Measurements from ENCODE around the gene SALL1.

The SALL1 gene

GRCh38 chr16:51109173-51109572 lies 41.9 kb downstream of the SALL1 start:
- Histone ChIP-seq H3K27ac (no peak overlapping the region), H3K36me3 (no peaks in the 10 kb centered on the region), H3K27me3 (ENCODE audit: insufficient read depth, low read depth, severe bottlenecking) (no peaks in the 10 kb centered on the region), H3K9me3 (ENCODE audit: severe bottlenecking) (no peaks in the 10 kb centered on the region), H3K4me3 (ENCODE audit: low read depth, low read length) (no peak overlapping the region)
- no peak for DNase-seq
- TF ChIP-seq, protein P1, sequence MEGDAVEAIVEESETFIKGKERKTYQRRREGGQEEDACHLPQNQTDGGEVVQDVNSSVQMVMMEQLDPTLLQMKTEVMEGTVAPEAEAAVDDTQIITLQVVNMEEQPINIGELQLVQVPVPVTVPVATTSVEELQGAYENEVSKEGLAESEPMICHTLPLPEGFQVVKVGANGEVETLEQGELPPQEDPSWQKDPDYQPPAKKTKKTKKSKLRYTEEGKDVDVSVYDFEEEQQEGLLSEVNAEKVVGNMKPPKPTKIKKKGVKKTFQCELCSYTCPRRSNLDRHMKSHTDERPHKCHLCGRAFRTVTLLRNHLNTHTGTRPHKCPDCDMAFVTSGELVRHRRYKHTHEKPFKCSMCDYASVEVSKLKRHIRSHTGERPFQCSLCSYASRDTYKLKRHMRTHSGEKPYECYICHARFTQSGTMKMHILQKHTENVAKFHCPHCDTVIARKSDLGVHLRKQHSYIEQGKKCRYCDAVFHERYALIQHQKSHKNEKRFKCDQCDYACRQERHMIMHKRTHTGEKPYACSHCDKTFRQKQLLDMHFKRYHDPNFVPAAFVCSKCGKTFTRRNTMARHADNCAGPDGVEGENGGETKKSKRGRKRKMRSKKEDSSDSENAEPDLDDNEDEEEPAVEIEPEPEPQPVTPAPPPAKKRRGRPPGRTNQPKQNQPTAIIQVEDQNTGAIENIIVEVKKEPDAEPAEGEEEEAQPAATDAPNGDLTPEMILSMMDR (IDR thresholded peaks at IDR 0.05; ENCODE audit: low read depth, low read length): no peak

- Histone ChIP-seq H3K27ac (no peak overlapping the region), H3K36me3 (no peaks in the 10 kb centered on the region), H3K9me3 (ENCODE audit: severe bottlenecking) (no peaks in the 10 kb centered on the region), H3K4me3 (ENCODE audit: low read depth, low read length) (no peak overlapping the region), H3K27me3 (ENCODE audit: insufficient read depth, low read depth, severe bottlenecking) (no peaks in the 10 kb centered on the region)
- TF ChIP-seq, protein P1 (IDR thresholded peaks at IDR 0.05; ENCODE audit: low read depth, low read length): no peak
- DNase-seq: no peak
Observed at GRCh38 chr16:51107742-51108141, 43.3 kb downstream of the SALL1 start.

- Histone ChIP-seq H3K27me3 (ENCODE audit: insufficient read depth, low read depth, severe bottlenecking) (no peaks in the 10 kb centered on the region), H3K4me3 (ENCODE audit: low read depth, low read length) (no peak overlapping the region), H3K27ac (no peak overlapping the region), H3K9me3 (ENCODE audit: severe bottlenecking) (no peaks in the 10 kb centered on the region), H3K36me3 (no peaks in the 10 kb centered on the region)
- TF ChIP-seq, protein P1 (IDR thresholded peaks at IDR 0.05; ENCODE audit: low read depth, low read length): no peak
- DNase-seq: no peak
Observed at GRCh38 chr16:51106535-51106934, 44.5 kb downstream of the SALL1 start.

GRCh38 chr16:51103590-51103989 lies 47.5 kb downstream of the SALL1 start:
- Histone ChIP-seq H3K27me3 (ENCODE audit: insufficient read depth, low read depth, severe bottlenecking) (no peaks in the 10 kb centered on the region), H3K9me3 (ENCODE audit: severe bottlenecking) (no peaks in the 10 kb centered on the region), H3K36me3 (no peaks in the 10 kb centered on the region), H3K27ac (no peak overlapping the region), H3K4me3 (ENCODE audit: low read depth, low read length) (no peak overlapping the region)
- no peak for DNase-seq
- TF ChIP-seq, protein P1 (IDR thresholded peaks at IDR 0.05; ENCODE audit: low read depth, low read length): no peak

DNA sequence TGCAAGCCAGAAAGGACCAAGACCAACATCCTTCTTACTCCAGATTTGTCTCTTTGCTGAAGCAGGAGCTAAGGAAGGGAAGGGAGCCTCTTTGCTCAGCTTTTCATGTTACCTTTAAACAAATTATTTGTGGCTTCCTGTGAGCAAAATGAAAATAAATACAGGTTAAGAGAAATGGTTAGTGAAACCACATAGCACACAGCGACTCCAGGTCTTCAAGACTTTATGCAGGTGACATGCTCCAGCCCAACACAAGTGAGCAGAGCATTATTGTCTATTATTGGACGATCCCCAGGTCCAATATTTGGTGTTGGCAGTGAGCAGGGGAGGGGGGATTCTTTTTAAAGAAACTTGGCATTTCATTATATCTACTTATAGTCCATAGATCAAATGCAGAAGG lies 53.3 kb downstream of the SALL1 start:
- TF ChIP-seq, protein P1 (IDR thresholded peaks at IDR 0.05; ENCODE audit: low read depth, low read length): no peak
- Histone ChIP-seq H3K27ac (no peak overlapping the region), H3K36me3 (no peaks in the 10 kb centered on the region), H3K27me3 (ENCODE audit: insufficient read depth, low read depth, severe bottlenecking) (no peaks in the 10 kb centered on the region), H3K9me3 (ENCODE audit: severe bottlenecking) (no peaks in the 10 kb centered on the region), H3K4me3 (ENCODE audit: low read depth, low read length) (no peak overlapping the region)
- DNase-seq: no peak

- DNase-seq: no peak
- H3K9me3 ChIP-seq (ENCODE audit: severe bottlenecking): no peaks in the 10 kb centered on the region
- TF ChIP-seq, protein P1 (IDR thresholded peaks at IDR 0.05; ENCODE audit: low read depth, low read length): no peak
- no peaks in the 10 kb centered on the region for H3K36me3 ChIP-seq
- H3K27me3 ChIP-seq (ENCODE audit: insufficient read depth, low read depth, severe bottlenecking): no peaks in the 10 kb centered on the region
- H3K4me3 ChIP-seq (ENCODE audit: low read depth, low read length): no peak overlapping the region
- H3K27ac ChIP-seq: no peak overlapping the region
Observed at GRCh38 chr16:51095890-51096626, 55.0 kb downstream of the SALL1 start.
